Measurements from ENCODE around the gene TMEM87B. TPM values are rescaled to one million over a fixed set of nuclear protein-coding genes. Genes with fewer than 3 reads are reported as not detected.

The TMEM87B gene
- 10 to 100 TPM; 21.5 to 37.5 (median 33.1) TPM for total RNA-seq
- polyA plus RNA-seq, result 10 to 100 TPM in 2 of 3 donors, 1 to 10 TPM in 1; 8.9 to 28.3 (median 13.5) TPM
- long read RNA-seq, donor 1, full-length matches to known transcripts, result 2 of 2 reads
- long read RNA-seq, donor 1, partial matches to known transcripts, result 0 of 2 reads
- long read RNA-seq, donor 1, other reads (novel, unspliced or antisense), result 0 of 2 reads
- long read RNA-seq, donor 2, full-length matches to known transcripts, result 3 of 12 reads
- long read RNA-seq, donor 2, partial matches to known transcripts, result 9 of 12 reads
- long read RNA-seq, donor 2, other reads (novel, unspliced or antisense), result 0 of 12 reads
- long read RNA-seq, donor 3, full-length matches to known transcripts, result 1 of 1 reads
- long read RNA-seq, donor 3, partial matches to known transcripts, result 0 of 1 reads
- long read RNA-seq, donor 3, other reads (novel, unspliced or antisense), result 0 of 1 reads
- long read RNA-seq, donor 4, full-length matches to known transcripts, result 3 of 7 reads
- long read RNA-seq, donor 4, partial matches to known transcripts, result 2 of 7 reads
- long read RNA-seq, donor 4, other reads (novel, unspliced or antisense), result 2 of 7 reads
- long read RNA-seq, donor 5, full-length matches to known transcripts, result 39 of 52 reads
- long read RNA-seq, donor 5, partial matches to known transcripts, result 3 of 52 reads
- long read RNA-seq, donor 5, other reads (novel, unspliced or antisense), result 10 of 52 reads
- long read RNA-seq, donor 6, full-length matches to known transcripts, result 3 of 10 reads
- long read RNA-seq, donor 6, partial matches to known transcripts, result 3 of 10 reads
- long read RNA-seq, donor 6, other reads (novel, unspliced or antisense), result 4 of 10 reads
- long read RNA-seq, donor 7, result 0 reads
- long read RNA-seq, donor 8, full-length matches to known transcripts, result 5 of 5 reads
- long read RNA-seq, donor 8, partial matches to known transcripts, result 0 of 5 reads
- long read RNA-seq, donor 8, other reads (novel, unspliced or antisense), result 0 of 5 reads
- long read RNA-seq, donor 9, result 0 reads
- long read RNA-seq, donor 10, result 0 reads

- Histone ChIP-seq H3K4me3 (peak within 1 kb of the TSS; percentile 17 to 92 (median 72)), H3K4me1 (replicated peaks in 1 of 2) (peaks cover 22 to 39% of the 10 kb centered on the region in 2 donors), H3K27ac (peak within 1 kb of the TSS; percentile 97 to 99 (median 98)), H3K27me3 (no peaks in the 10 kb centered on the region), H3K36me3 (replicated peaks in 1 of 2) (peaks cover 0 to 7% of the 10 kb centered on the region in 2 donors), H3K9me3 (replicated peaks in 1 of 3) (no peaks in the 10 kb centered on the region)
- 0 to 3% (median 0%) methylated on average over 4 to 84 of the region's 90 CpGs for WGBS, 4 donors
- TF ChIP-seq CTCF (IDR thresholded peaks at IDR 0.05) (no peak), POLR2A (IDR thresholded peaks at IDR 0.05) (peak; percentile 89 to 97)
- DNase-seq, result peak; percentile 97 to 99 (median 99)
- intact Hi-C loops (cut with DNase I), result no loop called here
These were observed at the start of gene TMEM87B for GRCh38 chr2:112054847-112055729. TSS of gene TMEM87B (plus strand) at chr2:112055269. CDS start at chr2:112055592, 323 bp downstream.

- Histone ChIP-seq H3K27ac (peak overlapping the region in 3 of 5 donors; percentile 31 to 69 (median 69)), H3K27me3 (no peaks in the 10 kb centered on the region), H3K4me3 (no peak overlapping the region), H3K36me3 (replicated peaks in 1 of 2) (peaks cover 0 to 50% of the 10 kb centered on the region in 2 donors), H3K4me1 (replicated peaks in 1 of 2) (peaks cover 9 to 36% of the 10 kb centered on the region in 2 donors), H3K9me3 (replicated peaks in 1 of 3) (no peaks in the 10 kb centered on the region)
- intact Hi-C loops (cut with DNase I), result no loop called here
- no peak for TF ChIP-seq POLR2A (IDR thresholded peaks at IDR 0.05)
- no peak for TF ChIP-seq CTCF (IDR thresholded peaks at IDR 0.05)
- peak in 1 of 7 donors; percentile 13 for DNase-seq
- 79 to 86% (median 83%) methylated on average over 5 of the region's 5 CpGs for WGBS, 4 donors
These were observed 49.5 kb upstream of the TMEM87B start for GRCh38 chr2:112005406-112006075.

- peak in 1 of 7 donors; percentile 14 for DNase-seq
These were observed 49.0 kb upstream of the TMEM87B start for GRCh38 chr2:112006076-112006410.

More at GRCh38 chr2:112006076-112006410, 49.0 kb upstream of the TMEM87B start:
- intact Hi-C loops (cut with DNase I), result no loop called here
- WGBS, 4 donors, result 33 to 47% (median 41%) methylated on average over 4 of the region's 4 CpGs
- H3K4me1 ChIP-seq (replicated peaks in 1 of 2), result peaks cover 9 to 31% of the 10 kb centered on the region in 2 donors
- TF ChIP-seq CTCF (IDR thresholded peaks at IDR 0.05) (no peak), POLR2A (IDR thresholded peaks at IDR 0.05) (no peak)
- no peaks in the 10 kb centered on the region for H3K27me3 ChIP-seq
- H3K27ac ChIP-seq, result peak overlapping the region in 4 of 5 donors; percentile 31 to 69 (median 58)
- H3K9me3 ChIP-seq (replicated peaks in 1 of 3), result no peaks in the 10 kb centered on the region
- H3K4me3 ChIP-seq, result no peak overlapping the region
- peaks cover 0 to 55% of the 10 kb centered on the region in 2 donors for H3K36me3 ChIP-seq (replicated peaks in 1 of 2)

Measured in adrenal gland (tissue), 19 donors.